NCI-H2081 (cell line): ENCODE results near the gene TECTA.
A peak's percentile ranks its signal among the peaks of the same experiment; 100 is the strongest.
"Not testable (repeated sequence)": the region's sequence is repeated elsewhere in the genome, so short reads cannot be mapped to it uniquely, and the experiment has no call there.

Experiments used
- DNase-seq, 2 experiments: peaks; one replicate each; lab custom pipeline; 2025; lab: John Stamatoyannopoulos, UW

Gene TECTA

DNA sequence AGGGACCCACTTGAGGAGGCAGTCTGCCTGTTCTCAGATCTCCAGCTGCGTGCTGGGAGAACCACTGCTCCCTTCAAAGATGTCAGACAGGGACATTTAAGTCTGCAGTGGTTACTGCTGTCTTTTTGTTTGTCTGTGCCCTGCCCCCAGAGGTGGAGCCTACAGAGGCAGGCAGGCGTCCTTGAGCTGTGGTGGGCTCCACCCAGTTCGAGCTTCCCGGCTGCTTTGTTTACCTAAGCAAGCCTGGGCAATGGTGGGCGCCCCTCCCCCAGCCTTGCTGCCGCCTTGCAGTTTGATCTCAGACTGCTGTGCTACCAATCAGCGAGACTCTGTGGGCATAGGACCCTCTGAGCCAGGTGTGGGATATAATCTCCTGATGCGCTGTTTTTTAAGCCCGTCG is 76.6 kb downstream of the TECTA start:
- not testable (repeated sequence) for DNase-seq

- no peak for DNase-seq
These were observed 78.3 kb downstream of the TECTA start for GRCh38 chr11:121179306-121179705.

DNA sequence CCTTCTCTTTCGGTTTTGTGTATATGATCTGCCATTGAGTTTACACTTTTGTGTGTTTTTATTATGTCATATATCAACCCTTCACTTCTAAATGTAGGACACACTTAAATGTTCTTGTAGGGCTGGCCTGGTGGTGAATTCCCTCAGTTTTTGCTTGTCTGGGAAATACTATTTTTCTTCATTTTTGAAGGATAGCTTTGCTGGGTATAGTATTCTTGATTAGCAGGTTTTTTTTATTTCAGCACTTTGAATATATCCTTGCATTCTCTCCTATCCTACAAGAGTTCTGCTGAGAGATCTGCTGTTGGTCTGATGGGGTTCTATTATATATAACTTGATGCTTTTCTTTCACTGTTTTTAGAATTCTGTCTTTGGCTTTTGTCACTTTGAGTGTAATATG is 79.1 kb downstream of the TECTA start:
- no peak for DNase-seq

DNA sequence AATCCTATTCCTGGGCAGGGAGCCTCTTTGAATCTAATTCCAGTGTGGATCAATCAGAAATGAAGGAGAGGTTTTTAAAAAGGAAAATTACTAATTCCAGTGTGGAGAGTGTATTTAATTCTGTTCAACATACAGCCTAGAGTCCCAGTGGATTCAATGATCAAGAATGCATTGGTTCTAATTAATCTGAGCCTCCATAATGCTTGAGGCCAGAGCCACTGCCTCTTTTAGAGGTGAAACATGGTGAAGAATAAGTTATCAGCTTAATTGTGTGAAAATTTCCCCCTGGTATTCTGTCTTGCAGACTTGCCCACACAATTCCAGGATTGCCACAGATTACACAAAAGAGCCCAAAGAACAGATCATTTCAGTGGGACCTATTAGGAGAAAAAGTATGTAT is 87.7 kb downstream of the TECTA start:
- no peak for DNase-seq

GRCh38 chr11:121191818-121192217 is 90.8 kb downstream of the TECTA start:
- no peak for DNase-seq

GRCh38 chr11:121194731-121195596 is 93.9 kb downstream of the TECTA start:
- DNase-seq = peak; percentile 71 to 74

DNA sequence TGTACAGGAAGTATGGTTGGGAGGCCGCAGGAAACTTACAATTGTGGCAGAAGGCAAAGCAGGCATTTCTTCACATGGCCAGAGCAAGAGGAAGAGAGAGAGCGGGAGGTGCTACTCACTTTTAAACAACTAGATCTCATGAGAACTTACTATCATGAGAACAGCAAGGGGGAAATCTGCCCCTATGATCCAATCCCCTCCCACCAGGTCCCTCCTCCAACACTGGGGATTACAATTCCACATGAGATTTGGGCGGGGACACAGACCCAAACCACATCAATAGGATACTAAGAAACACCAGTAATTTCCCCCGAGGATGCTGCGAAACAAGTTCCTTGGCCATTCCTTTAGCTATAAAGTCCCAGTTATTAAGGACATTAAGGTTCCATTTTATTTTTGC is 97.4 kb downstream of the TECTA start:
- no peak for DNase-seq

DNA sequence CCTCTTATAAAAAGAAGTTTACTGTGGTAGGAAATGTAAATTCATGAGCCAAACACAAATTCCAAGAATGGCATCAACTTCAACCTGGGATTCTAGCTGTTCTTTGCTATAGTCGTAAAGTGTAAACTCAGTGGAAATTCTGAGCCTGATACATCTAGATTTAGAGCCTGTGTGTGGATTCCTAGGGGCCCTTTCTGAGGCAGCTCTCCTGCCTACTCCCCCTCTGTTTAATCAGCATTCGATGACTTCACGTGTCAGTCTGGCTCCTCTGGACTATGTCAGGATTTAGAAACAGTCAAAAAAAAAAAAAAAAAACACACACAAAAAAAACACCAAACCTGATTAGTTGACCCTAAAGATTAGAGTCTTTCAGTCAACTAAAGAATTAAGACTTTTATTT is 98.5 kb downstream of the TECTA start:
- DNase-seq = no peak

DNA sequence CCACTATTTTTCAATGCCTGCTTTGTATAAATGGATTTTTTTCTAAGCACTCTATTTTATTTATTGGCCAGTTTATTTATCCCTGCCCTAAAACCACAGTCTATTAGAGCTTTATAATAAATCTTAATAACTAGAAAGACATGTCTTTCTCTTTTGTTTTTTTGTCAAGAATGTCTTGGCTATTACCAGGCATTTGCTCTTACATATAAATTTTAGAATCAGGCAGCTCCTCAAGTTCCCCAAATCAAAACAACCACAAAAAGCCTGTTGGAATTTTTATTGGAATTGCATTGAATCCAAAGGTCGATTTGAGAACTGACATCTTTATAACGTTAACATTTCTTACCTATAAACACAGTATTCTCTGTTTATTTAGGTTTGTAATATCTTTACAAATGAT is 105.8 kb downstream of the TECTA start:
- DNase-seq = no peak

DNA sequence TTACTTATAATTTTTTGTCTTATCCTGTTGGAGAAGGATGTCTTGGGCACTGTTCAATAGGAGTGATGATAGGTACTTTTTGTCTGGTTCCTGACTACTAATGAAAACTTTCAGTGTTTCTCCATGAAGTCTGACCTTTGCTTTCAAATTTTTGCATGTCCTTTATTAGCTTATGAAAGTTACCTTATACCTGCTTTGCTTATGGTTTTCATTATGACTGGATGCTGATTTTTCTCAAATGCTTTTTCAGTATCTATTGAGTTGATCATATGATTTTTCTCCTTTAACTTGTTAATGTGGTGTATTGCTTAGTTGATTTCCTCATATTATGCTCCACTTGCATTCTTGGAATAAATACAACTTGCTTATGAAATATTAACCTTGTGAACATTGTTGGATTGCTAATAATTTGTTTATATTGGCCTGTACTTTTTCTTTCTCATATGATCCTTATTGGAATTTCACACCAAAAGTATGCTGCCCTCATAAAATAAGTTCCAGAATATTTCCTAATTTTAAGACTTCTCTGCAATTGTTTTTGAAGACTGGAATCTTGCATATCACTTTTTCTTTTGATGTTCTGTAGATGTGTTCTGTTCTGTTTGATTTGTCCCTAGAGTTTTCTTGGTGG is 106.6 kb downstream of the TECTA start:
- no peak for DNase-seq

GRCh38 chr11:121210445-121211080 is 109.5 kb downstream of the TECTA start:
- DNase-seq = no peak

- no peak for DNase-seq
These were observed 110.6 kb downstream of the TECTA start for GRCh38 chr11:121211626-121212025.

- no peak for DNase-seq
These were observed 111.7 kb downstream of the TECTA start for GRCh38 chr11:121212536-121213361.

DNA sequence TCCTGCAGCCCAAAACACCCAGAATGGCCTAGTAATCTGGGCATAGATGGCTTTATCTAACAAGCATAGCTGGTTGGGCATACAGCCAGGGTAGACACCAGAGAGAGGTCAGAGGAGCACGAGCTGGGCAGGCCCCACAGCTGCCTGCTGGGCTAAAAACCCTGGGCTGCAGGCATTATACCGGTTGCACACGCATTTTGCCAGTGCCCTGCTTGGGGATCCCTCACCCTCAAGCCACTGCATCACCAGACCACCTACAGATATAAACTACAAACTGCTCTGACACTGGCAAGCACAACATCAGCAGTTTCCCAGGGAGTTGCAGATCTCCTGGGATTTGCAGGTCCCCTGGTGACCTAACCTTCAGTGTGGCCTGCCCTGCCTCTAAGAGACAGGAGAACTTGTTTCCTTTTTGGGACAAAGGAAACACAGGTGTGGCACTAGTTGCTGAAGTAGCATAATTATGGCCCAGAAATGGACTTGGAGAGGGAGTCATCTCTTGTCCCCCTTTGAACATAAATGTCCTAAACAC is 112.4 kb downstream of the TECTA start:
- no peak for DNase-seq

- no peak for DNase-seq
These were observed 113.8 kb downstream of the TECTA start for GRCh38 chr11:121214861-121215260.

DNA sequence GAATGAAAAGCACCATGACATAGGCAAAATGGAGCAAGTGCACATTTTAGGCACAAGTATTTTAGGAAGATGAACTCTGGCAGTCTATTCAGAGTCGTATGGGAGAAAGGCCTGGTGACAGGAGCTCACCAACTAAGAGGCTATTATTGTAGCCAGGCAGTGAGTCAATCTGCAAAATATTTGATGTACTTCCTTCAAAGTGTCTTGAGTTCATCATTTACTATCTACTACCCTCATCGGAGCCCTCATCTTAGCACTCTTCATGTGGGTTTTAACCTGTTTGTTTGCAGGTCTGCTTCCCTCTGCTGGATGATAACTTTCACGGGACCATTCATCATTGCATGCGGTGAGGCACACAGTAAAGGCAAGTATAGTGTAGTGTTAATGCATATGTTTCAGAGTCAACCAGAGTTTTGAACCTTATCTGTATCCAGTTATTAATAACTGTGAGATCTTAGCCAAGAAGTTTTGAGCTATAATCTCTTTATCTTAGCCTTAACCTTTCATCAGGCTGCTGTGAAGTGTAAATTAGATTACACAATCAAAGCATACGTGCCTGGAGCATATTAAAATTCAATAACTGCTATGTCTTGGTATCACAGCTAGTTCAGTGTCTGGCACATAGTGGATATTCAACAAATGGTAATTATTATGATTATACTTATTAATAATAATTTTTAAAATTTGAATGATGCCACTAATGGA is 120.6 kb downstream of the TECTA start:
- no peak for DNase-seq

- no peak for DNase-seq
These were observed 122.1 kb downstream of the TECTA start for GRCh38 chr11:121223161-121223560.

DNA sequence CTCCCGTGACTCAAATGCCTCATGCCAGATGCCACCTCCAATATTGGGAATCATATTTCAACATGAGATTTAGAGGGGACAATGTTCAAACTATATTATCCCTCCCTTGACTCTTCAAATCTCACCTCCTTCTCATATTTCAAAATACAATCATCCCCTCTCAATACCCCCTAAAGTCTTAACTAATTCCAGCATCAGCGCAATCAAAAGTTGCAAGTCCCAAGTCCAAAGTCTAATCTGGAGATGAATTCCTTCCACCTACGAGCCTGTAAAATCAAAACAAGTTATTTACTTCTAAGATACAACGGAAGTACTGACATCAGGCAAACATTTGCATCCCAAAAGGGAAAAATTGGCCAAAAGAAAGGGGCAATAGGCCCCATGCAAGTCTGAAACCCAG is 124.3 kb downstream of the TECTA start:
- no peak for DNase-seq

DNA sequence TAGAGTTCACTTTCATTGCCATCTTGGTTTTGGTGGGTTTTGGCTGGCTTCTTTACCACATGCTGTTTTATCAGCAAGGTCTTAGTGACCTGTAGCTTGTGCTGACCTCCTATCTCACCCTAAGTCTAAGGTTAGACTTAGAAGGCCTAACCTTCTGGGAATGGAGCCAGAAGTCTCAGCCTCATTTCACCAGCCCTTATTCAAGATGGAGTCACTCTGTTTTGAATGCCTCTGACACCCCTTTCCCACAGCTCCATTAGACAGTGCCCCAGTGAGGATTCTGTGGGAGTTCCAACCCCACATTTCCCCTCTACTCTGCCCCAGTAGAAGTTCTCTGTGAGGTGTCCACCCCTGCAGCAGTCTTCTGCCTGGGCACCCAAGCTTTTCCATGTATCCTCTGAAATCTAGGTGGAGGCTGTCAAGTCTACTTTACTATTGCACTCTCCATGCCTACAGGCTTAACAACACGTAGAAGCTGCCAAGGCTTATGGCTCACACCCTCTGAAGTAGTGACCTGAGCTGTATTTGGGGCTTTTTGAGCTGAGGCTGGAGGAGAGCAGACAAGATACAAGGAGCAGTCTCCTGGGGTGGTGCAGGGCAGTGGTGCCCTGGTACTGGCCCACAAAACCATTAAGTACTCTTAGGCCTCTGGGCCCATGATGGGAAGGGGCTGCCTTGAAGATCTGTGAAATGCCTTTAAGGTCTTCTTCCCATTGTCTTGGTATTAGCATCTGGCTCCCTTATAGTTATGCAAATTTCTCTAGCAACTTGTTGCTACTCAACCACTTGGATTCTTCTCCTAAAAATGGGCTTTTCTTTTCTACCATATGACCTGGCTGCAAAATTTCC is 125.6 kb downstream of the TECTA start:
- no peak for DNase-seq

GRCh38 chr11:121228851-121229250 is 127.8 kb downstream of the TECTA start:
- DNase-seq = no peak
